HG03520 (cell line): ENCODE results near the gene ORAI2.
"Not testable (repeated sequence)": the region's sequence is repeated elsewhere in the genome, so short reads cannot be mapped to it uniquely, and the experiment has no call there.

ENCODE experiments used
- ATAC-seq: cut with Tn5 transposase; IDR thresholded peaks from one replicate; pipeline ENCODE4 v1.9.1; 2021; ENCODE audit warnings: mild to moderate bottlenecking, moderate library complexity; ENCODE audit not compliant: unreplicated experiment

The ORAI2 gene

GRCh38 chr7:102494473-102495149 lies 61.2 kb downstream of the ORAI2 start:
- ATAC-seq: peak; percentile 70

GRCh38 chr7:102496861-102497260 lies 63.5 kb downstream of the ORAI2 start:
- ATAC-seq: not testable (repeated sequence)

GRCh38 chr7:102497308-102497707 lies 63.9 kb downstream of the ORAI2 start:
- ATAC-seq: not testable (repeated sequence)

GRCh38 chr7:102498321-102498720 lies 64.9 kb downstream of the ORAI2 start:
- ATAC-seq: not testable (repeated sequence)

- not testable (repeated sequence) for ATAC-seq
These were observed 69.8 kb downstream of the ORAI2 start for GRCh38 chr7:102503141-102503540.

GRCh38 chr7:102505298-102506185 lies 72.2 kb downstream of the ORAI2 start:
- ATAC-seq: not testable (repeated sequence)
